ENCODE measurements around the gene FTO.

GRCh38 chr16:54030451-54030850, 326.5 kb downstream of the FTO start:
- TF ChIP-seq CTCF (IDR thresholded peaks at IDR 0.05): no peak
- TF ChIP-seq EP300 (IDR thresholded peaks at IDR 0.05): no peak
- TF ChIP-seq POLR2A (IDR thresholded peaks at IDR 0.05): no peak

Data from tibial nerve (tissue), 4 donors.